Inflammatory macrophage (primary cell): Measurements from ENCODE around the gene CDK10.
"Not testable (repeated sequence)": the region's sequence is repeated elsewhere in the genome, so short reads cannot be mapped to it uniquely, and the experiment has no call there.

Experiments used
- DNase-seq, 2 donors: peaks; one replicate each; pipeline ENCODE4 v3.0.0-alpha.2; 2020 to 2022

CDK10 gene

DNA sequence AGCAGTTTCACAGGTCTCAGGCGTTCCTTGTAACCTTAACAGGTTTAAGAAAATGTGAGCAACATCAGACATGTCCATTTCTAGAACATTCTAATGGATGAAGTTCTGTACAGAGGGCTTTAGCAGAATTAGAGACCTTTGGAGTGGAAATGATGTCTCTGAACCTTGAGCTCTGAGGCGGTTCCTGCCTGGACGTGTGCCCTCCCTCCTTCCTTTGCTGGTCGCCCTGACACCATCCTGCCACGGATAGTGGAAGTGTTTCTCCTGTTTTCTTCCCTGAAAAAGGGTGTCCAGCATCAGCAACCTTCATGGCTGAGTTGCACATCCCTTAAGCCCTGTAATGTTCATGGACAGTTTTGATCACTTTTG is 17.7 kb upstream of the CDK10 start:
- DNase-seq, result no peak

GRCh38 chr16:89669755-89670154 is 16.7 kb upstream of the CDK10 start:
- no peak for DNase-seq

- DNase-seq, result peak; percentile 5 to 6
These were observed 15.7 kb upstream of the CDK10 start for GRCh38 chr16:89670496-89671431.

DNA sequence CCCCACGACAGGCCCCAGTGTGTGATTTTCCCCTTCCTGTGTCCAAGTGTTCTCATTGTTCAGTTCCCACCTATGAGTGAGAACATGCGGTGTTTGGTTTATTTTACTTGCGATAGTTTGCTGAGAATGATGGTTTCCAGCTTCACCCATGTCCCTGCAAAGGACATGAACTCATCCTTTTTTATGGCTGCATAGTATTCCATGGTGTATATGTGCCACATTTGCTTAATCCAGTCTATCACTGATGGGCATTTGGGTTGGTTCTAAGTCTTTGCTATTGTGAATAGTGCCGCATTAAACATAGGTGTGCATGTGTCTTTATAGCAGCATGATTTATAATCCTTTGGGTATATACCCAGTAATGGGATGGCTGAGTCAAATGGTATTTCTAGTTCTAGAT is 14.9 kb upstream of the CDK10 start:
- DNase-seq, result not testable (repeated sequence)

DNA sequence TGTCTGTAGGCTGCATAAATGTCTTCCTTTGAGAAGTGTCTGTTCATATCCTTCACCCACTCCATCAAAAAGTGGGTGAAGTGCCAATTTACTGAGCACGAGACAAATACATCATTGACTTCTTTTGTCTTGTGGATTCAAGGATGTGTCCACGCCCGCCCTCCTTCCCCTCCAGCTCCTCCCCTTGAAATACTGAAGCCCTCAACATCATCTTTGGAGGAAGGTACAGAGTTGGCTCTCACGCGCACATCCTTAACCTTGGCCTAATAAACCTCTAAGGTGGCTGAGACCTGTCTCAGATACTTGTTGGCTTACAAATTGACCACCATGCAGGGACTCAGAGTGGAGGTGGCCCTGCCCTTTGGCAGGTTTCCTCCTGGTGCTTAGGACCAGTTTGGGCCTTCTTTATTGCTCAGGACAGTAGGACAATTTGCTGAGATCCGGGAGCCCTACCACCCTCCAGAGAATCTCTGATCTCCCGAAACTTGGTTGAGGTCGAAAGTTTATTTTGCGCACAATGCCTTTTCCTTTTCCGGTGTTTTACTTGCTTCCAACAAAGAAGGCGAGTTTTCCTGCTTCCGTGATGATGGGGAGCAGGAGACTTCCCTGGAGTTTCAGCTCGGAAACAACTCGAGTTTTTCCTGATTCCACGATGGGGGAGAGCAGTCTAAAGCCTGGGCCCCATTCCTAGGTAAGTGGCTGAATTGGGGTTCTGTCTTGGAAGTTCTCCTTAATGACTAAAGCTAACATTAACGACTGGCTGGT is 14.1 kb upstream of the CDK10 start:
- DNase-seq, result no peak

DNA sequence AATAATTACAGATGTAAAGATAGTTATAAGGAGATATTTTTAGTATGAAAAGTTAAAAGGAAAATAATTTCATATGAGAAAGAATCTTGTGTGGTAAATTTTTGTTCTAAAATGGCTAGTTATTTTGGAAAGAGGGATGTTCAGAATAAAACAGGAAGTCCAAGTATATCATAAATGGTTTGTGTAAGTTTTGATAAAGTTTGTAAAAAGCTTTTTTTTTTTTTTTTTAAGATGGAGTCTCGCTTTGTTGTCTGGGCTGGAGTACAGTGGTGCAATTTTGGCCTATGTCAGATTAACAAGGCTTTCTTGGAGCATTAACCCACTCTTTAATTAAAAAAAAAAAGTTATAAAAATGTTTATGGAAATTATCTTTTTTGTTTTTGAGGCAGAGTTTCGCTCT is 8.2 kb upstream of the CDK10 start:
- peak in 1 of 2 donors; percentile 20 for DNase-seq

DNA sequence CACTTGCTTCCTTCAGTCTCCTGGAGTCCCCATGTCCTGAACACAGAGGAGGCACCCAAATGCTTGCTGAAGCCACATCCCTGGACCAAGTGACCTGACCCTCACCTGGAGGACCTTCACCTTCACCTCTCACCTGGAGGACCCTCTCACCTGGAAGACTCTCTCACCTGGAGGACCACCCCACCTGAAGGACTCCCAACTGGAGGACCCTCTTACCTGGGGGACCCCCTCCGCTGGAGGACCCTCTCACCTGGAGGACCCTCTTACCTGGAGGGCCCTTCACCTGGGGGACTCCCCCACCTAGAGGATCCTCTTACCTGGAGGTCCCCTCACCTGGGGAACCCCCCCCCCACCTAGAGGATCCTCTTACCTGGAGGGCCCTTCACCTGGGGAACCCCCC is 573 bp upstream of the CDK10 start:
- DNase-seq, result no peak

- no peak for DNase-seq
These were observed 827 bp downstream of the CDK10 start for GRCh38 chr16:89687092-89687940.

DNA sequence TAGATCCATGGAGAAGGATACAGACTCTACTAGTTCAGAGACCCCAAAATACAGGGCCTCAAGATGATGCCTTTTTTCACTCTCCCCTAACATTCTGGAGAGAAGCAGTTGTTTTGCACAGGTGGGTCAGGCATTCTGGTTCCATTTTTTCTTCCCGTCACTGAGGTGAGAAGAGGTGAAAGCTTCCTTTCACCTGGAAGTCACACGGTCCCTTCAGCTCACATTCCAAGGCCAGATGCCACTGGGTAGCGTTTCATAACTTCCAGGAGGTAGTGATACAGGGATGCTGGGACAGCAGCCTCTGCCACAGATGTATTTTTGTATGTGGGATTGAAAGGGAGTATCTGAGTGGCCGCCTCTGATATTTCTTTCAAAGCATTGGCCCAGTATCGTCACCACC is 1.9 kb downstream of the CDK10 start:
- no peak for DNase-seq

- no peak for DNase-seq
These were observed 2.7 kb downstream of the CDK10 start for GRCh38 chr16:89689142-89689541.

DNA sequence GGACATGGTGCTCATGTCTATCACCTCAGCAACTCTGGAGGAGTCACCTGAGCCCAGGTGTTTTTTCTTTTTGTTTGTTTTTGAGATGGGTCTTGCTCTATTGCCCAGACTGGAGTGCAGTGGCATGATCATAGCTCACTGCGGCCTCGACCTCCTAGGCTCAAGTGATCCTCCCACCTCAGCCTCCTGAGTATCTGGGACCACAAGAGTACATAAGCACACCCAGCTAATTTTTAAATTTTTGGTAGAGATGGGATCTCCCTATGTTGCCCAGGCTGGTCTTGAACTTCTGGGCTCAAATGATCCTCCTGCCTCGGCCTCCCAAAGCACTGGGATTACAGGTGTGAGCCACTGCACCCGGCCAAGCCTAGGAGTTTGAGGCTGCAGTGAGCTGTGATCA is 3.1 kb downstream of the CDK10 start:
- not testable (repeated sequence) for DNase-seq

- DNase-seq, result no peak
These were observed 4.0 kb downstream of the CDK10 start for GRCh38 chr16:89690392-89690901.

DNA sequence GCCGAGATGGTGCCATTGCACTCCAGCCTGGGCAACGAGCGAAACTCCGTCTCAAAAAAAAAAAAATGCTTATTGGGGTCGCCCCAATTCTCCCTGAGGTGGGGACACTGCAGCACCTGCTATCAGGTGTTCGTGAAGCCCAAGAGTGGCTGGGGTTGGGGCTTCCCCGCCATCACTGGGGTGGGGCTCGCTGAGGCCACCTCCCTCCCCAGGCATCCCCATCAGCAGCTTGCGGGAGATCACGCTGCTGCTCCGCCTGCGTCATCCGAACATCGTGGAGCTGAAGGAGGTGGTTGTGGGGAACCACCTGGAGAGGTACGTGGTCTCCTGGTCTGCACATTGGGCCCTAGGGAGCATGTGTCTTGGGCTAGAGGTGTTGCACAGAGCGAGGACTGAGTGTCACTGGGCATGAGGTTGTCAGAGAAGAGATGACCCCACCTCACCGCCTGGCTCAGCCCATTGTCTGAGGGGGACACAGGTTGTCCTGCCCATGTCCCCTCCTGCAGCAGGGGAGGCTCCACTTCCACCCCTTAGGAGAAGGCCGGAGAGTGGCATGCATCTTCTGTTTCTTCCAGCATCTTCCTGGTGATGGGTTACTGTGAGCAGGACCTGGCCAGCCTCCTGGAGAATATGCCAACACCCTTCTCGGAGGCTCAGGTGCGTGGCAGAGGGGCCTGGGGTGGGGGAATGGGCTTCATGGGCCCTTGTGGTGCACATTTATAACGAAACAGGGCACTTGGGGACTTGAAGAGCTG is 4.9 kb downstream of the CDK10 start:
- no peak for DNase-seq

DNA sequence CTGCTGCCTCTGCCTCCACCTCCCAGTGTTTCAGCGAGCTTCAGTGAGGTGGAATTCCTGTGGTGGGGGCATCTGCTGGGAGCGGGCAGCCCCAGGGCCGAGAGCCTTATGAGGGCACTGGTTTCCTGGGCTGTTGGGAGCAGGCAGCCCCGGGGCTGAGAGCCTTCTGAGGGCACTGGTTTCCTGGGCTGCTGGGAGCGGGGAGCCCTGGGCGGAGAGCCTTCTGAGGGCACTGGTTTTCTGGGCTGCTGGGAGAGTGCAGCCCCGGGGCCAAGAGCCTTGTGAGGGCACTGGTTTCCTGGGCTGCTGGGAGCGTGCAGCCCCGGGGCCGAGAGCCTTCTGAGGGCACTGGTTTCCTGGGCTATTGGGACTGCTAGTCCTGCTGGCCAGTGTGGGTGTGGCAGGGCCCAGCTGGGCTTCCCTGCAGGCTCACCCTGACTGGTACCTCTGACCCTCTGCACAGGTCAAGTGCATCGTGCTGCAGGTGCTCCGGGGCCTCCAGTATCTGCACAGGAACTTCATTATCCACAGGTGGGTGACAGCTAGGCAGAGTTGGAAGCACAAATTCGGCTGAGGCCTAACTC is 5.6 kb downstream of the CDK10 start:
- no peak for DNase-seq

GRCh38 chr16:89693289-89693731 is 6.8 kb downstream of the CDK10 start:
- no peak for DNase-seq

DNA sequence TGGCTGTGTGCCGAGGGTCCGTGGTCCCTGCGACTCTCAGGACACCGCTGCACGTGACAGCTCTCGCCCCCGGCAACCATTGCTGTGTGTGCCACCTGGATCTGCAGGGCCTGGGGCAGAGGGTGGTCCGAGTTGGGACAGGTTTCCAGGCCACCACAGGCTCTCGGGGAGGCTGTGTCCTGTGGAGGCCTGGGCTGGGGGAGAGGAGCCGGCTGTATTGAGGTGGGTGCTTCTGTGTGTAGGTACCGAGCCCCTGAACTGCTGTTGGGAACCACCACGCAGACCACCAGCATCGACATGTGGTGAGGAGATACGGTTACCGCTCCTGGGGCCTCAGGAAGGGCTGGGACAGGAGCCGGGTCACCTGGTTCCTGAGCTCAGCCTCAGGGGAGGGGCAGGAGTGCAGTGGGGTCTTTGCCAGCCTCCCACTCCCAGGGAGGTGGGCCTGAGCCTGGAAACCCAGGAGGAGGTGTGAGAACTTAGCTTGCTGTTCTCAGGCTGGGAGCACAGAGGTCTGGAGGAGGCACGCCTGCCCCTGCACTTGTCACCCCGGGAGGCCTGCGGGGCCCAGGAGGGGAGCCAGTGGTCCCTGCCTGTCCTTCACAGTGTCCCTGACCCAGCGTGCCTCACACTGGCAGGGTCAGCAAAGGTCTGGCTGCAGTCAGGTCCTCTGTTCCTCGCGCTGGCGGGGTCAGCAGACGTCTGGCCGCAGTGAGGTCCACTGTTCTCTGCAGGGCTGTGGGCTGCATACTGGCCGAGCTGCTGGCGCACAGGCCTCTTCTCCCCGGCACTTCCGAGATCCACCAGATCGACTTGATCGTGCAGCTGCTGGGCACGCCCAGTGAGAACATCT is 7.7 kb downstream of the CDK10 start:
- DNase-seq, result no peak

GRCh38 chr16:89694784-89695085 is 8.2 kb downstream of the CDK10 start:
- DNase-seq, result not testable (repeated sequence)

- no peak for DNase-seq
These were observed 8.8 kb downstream of the CDK10 start for GRCh38 chr16:89695086-89695874.

- DNase-seq, result no peak
These were observed 9.6 kb downstream of the CDK10 start for GRCh38 chr16:89695875-89696669.
